HG03575 (cell line): ENCODE measurements around the gene OPN5.

ENCODE experiments used
- ATAC-seq: cut with Tn5 transposase; IDR thresholded peaks from one replicate; pipeline ENCODE4 v1.9.1; 2021; ENCODE audit not compliant: unreplicated experiment, insufficient number of reproducible peaks, low FRiP score; ENCODE audit errors: extremely low read depth

Gene OPN5

GRCh38 chr6:47787620-47788497 is 6.0 kb downstream of the OPN5 start:
- ATAC-seq, result no peak

- ATAC-seq, result no peak
Observed at GRCh38 chr6:47788498-47788884, 6.7 kb downstream of the OPN5 start.

- ATAC-seq, result no peak
Observed at GRCh38 chr6:47789553-47789952, 7.7 kb downstream of the OPN5 start.

GRCh38 chr6:47792216-47792733 is 10.4 kb downstream of the OPN5 start:
- no peak for ATAC-seq

- ATAC-seq, result no peak
Observed at GRCh38 chr6:47794577-47795135, 12.8 kb downstream of the OPN5 start.

GRCh38 chr6:47801984-47802383 is 20.2 kb downstream of the OPN5 start:
- no peak for ATAC-seq

GRCh38 chr6:47804821-47805220 is 23.0 kb downstream of the OPN5 start:
- ATAC-seq, result no peak

- no peak for ATAC-seq
Observed at GRCh38 chr6:47809873-47810272, 28.0 kb downstream of the OPN5 start.

- ATAC-seq, result no peak
Observed at GRCh38 chr6:47810885-47811284, 29.1 kb downstream of the OPN5 start.

GRCh38 chr6:47811443-47811842 is 29.6 kb downstream of the OPN5 start:
- ATAC-seq, result no peak

GRCh38 chr6:47817749-47818148 is 35.9 kb downstream of the OPN5 start:
- ATAC-seq, result no peak

GRCh38 chr6:47819461-47819860 is 37.6 kb downstream of the OPN5 start:
- ATAC-seq, result no peak

- no peak for ATAC-seq
Observed at GRCh38 chr6:47822856-47823554, 41.2 kb downstream of the OPN5 start.

- ATAC-seq, result no peak
Observed at GRCh38 chr6:47832386-47833100, 50.7 kb downstream of the OPN5 start.

- no peak for ATAC-seq
Observed at GRCh38 chr6:47834196-47834595, 52.4 kb downstream of the OPN5 start.

- no peak for ATAC-seq
Observed at GRCh38 chr6:47836046-47836445, 54.2 kb downstream of the OPN5 start.

GRCh38 chr6:47836639-47837038 is 54.8 kb downstream of the OPN5 start:
- ATAC-seq, result peak; percentile 54

GRCh38 chr6:47839645-47840044 is 57.8 kb downstream of the OPN5 start:
- no peak for ATAC-seq

- ATAC-seq, result no peak
Observed at GRCh38 chr6:47844881-47845280, 63.0 kb downstream of the OPN5 start.
